HUES48 (cell line): Measurements from ENCODE around the gene COX8A.

Experiments used
- H3K27ac ChIP-seq: one replicate; pipeline ENCODE4 v1.7.0; 2013; ENCODE audit warnings: low read depth, low read length, inconsistent platforms
- H3K27me3 ChIP-seq: 2 replicates; pipeline ENCODE4 v1.6.1; 2013; ENCODE audit warnings: mild to moderate bottlenecking, low read length; ENCODE audit not compliant: control insufficient read depth, insufficient read depth
- H3K36me3 ChIP-seq: 2 replicates; pipeline ENCODE4 v1.6.1; 2013; ENCODE audit warnings: low read length; ENCODE audit not compliant: control insufficient read depth, insufficient read depth
- H3K4me1 ChIP-seq: 2 replicates; pipeline ENCODE4 v1.6.1; 2013; ENCODE audit warnings: mild to moderate bottlenecking, low read length; ENCODE audit not compliant: control insufficient read depth, insufficient read depth
- H3K4me3 ChIP-seq: 2 replicates; pipeline ENCODE4 v1.5.1; 2013; ENCODE audit warnings: mild to moderate bottlenecking, low read depth, low read length
- H3K9ac ChIP-seq: 2 replicates; pipeline ENCODE4 v1.6.1; 2013; ENCODE audit warnings: mild to moderate bottlenecking, low read depth, low read length, moderate library complexity
- H3K9me3 ChIP-seq: 2 replicates; pipeline ENCODE4 v1.6.1; 2013; ENCODE audit warnings: low read length; ENCODE audit not compliant: control insufficient read depth, insufficient read depth

The COX8A gene

DNA sequence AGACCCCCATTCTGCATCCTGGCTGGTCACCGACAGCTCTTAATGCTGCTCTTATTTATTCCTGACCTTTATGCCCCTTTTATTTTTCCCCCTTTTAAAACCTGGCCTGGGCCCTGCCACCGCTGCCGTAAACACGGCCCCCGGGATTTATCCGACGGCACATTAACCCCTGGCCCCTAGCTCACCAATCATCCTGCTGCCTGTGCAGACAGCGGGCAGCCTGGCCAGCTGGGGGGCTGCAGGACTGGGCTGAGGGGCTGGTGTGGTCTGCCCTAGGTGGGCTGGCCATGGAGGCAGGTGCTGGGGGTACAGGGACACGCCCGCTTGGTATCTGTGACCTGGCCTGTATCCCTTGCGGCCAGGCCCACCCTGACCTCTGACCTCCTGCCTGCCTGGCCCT lies 39.9 kb downstream of the COX8A start:
- H3K4me1 ChIP-seq: 0 out of 2 replicates have a peak, but pooled peaks cover 2% of the 10 kb centered on the region
- no peak overlapping the region for H3K27ac ChIP-seq
- H3K27me3 ChIP-seq: peaks cover 56% of the 10 kb centered on the region
- H3K4me3 ChIP-seq: no peak overlapping the region
- no peaks in the 10 kb centered on the region for H3K9me3 ChIP-seq
- H3K9ac ChIP-seq: no peak overlapping the region
- H3K36me3 ChIP-seq: no peaks in the 10 kb centered on the region

DNA sequence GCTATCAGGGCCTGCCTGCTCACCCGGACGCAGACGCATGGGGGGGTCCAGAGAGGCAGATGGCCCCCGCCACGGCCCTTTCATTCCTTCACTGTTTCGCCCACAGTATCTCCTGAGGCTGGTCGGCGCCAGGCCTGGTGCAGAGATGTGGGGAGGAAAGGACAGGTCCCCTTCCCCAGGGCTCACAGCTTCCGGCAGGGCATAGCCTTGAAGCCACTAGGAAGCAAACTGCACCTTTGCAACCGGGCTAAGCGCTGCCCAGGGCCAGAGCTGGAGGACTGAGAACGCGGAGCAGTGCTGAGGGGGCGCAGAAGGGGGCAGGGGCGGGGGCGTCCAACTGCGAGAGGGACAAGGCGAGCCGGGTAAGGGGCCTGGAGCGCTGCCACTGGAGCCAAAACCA lies 41.1 kb downstream of the COX8A start:
- Histone ChIP-seq H3K27me3 (peaks cover 54% of the 10 kb centered on the region), H3K4me3 (no peak overlapping the region), H3K9ac (no peak overlapping the region), H3K9me3 (no peaks in the 10 kb centered on the region), H3K36me3 (no peaks in the 10 kb centered on the region), H3K27ac (no peak overlapping the region), H3K4me1 (0 out of 2 replicates have a peak, but pooled peaks cover 2% of the 10 kb centered on the region)

DNA sequence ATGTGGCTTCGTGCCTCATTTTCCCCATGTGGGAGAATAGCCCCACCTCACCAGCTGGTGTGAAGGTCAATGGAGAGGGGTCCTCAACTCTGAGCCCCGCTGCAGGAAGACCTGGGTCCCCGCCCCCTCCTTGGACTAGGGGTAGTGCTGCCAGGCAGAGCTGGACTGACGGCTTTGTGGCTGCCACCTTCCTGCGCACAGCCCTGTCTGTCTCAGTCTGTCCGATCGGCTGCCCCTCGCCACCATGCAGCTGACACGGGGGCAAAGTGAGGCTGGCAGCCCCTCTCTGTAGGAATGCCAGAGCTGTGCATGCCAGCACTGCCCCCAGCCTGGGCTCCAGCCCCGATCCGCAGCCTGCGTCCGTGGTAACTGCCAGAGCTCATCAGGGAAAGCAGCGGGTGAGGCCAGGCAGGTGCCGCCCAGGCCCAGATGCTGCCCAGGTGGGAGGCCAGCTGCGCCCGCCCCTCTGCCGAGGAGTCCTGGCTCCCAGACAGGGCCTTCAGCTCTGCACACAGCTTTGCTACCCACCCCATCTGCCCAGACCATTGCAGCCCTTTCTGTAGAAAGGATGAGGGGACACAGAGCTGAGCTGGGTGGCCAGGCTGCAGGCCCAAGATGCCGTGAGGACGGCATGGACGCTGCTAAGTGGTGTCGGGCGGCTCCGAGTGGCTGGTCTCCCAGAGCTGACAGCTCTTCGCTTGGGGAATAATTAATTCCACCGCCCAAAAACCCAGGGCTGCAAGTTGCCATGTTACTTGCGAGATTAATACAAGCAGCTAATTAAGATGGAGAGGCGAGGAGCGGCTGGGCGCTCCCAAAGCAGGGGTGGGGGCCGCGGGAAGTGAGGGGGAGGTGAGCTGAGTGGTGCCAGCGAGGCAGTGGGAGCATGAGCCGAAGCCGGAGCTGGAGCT lies 41.8 kb downstream of the COX8A start:
- Histone ChIP-seq H3K9ac (no peak overlapping the region), H3K4me3 (no peak overlapping the region), H3K27me3 (peaks cover 49% of the 10 kb centered on the region), H3K9me3 (no peaks in the 10 kb centered on the region), H3K4me1 (peaks cover 7% of the 10 kb centered on the region), H3K27ac (no peak overlapping the region), H3K36me3 (no peaks in the 10 kb centered on the region)

DNA sequence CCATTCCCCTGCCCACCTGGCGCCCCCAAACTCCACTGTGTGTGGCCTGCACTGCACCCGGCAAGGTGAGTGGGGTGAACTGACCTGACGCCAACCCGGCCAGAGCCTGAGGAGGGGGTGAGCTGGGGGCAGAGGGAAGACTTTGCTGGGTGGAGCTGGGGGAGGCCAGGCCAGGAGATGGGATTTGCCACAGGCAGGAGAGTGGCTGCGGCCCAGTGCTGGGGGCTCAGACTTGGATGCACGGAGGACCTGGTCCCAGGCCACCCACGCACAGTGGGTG lies 43.5 kb downstream of the COX8A start:
- H3K9ac ChIP-seq: no peak overlapping the region
- H3K27me3 ChIP-seq: peaks cover 39% of the 10 kb centered on the region
- H3K36me3 ChIP-seq: no peaks in the 10 kb centered on the region
- no peaks in the 10 kb centered on the region for H3K9me3 ChIP-seq
- H3K4me3 ChIP-seq: no peak overlapping the region
- H3K27ac ChIP-seq: no peak overlapping the region
- peaks cover 20% of the 10 kb centered on the region for H3K4me1 ChIP-seq

GRCh38 chr11:64018310-64018709 lies 43.9 kb downstream of the COX8A start:
- H3K36me3 ChIP-seq: no peaks in the 10 kb centered on the region
- no peak overlapping the region for H3K27ac ChIP-seq
- H3K9me3 ChIP-seq: no peaks in the 10 kb centered on the region
- H3K9ac ChIP-seq: no peak overlapping the region
- H3K27me3 ChIP-seq: peaks cover 37% of the 10 kb centered on the region
- peaks cover 20% of the 10 kb centered on the region for H3K4me1 ChIP-seq
- no peak overlapping the region for H3K4me3 ChIP-seq

GRCh38 chr11:64019106-64020037 lies 45.0 kb downstream of the COX8A start:
- H3K4me3 ChIP-seq: no peak overlapping the region
- no peaks in the 10 kb centered on the region for H3K36me3 ChIP-seq
- no peak overlapping the region for H3K27ac ChIP-seq
- no peaks in the 10 kb centered on the region for H3K9me3 ChIP-seq
- H3K27me3 ChIP-seq: peaks cover 27% of the 10 kb centered on the region
- H3K9ac ChIP-seq: no peak overlapping the region
- H3K4me1 ChIP-seq: peaks cover 30% of the 10 kb centered on the region

DNA sequence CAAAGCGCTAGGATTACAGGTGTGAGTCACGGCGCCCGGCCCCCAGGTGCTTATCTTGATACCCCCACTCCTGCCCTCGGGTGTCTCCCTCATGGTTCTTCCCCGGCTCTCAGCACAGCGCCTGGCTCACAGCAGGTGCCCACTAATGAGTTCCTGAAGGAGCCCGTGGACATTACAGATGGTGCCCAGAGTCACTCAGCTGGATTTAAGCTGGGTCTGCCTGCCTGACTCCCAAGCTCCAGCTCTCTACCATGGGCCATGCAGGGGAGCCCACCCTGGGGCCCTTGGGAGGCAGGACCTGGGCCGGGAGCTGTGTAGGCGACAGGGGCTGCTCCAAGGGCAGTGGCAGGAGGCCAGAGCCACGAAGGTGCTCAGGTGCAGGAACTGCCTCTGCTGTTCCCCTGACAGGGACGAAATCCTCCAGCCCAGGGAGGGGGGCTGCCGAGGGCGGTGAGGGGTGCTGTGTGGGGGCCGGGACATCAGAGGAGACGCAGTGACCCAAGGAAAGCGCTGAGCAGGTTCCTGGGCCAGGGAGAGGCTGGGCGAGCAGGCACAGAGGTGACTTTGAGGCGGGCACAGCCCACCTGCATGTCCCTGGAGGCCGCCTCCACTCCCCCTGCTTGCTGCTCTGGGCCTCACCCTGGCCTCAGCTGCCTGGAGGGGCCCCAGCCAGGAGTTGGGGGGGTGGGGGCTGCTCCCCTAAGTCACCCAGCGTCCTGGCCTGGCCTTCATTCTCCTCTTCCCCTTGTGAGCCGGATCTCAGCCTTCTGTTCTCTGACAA lies 46.7 kb downstream of the COX8A start:
- Histone ChIP-seq H3K27me3 (peaks cover 13% of the 10 kb centered on the region; the same call in 1 of the 2 replicates), H3K27ac (no peak overlapping the region), H3K36me3 (no peaks in the 10 kb centered on the region), H3K4me1 (peaks cover 41% of the 10 kb centered on the region), H3K4me3 (no peak overlapping the region), H3K9me3 (no peaks in the 10 kb centered on the region), H3K9ac (no peak overlapping the region)

GRCh38 chr11:64021757-64022093 lies 47.3 kb downstream of the COX8A start:
- Histone ChIP-seq H3K9ac (no peak overlapping the region), H3K27ac (no peak overlapping the region), H3K27me3 (peaks cover 13% of the 10 kb centered on the region; the same call in 1 of the 2 replicates), H3K4me3 (no peak overlapping the region), H3K4me1 (peaks cover 41% of the 10 kb centered on the region), H3K36me3 (no peaks in the 10 kb centered on the region), H3K9me3 (no peaks in the 10 kb centered on the region)

- Histone ChIP-seq H3K4me3 (no peak overlapping the region), H3K36me3 (no peaks in the 10 kb centered on the region), H3K9ac (no peak overlapping the region)
Measured at GRCh38 chr11:64022125-64022784, 47.8 kb downstream of the COX8A start.

More at GRCh38 chr11:64022125-64022784, 47.8 kb downstream of the COX8A start:
- no peaks in the 10 kb centered on the region for H3K9me3 ChIP-seq
- H3K4me1 ChIP-seq: peaks cover 44% of the 10 kb centered on the region
- H3K27me3 ChIP-seq: peaks cover 18% of the 10 kb centered on the region; the same call in 1 of the 2 replicates
- no peak overlapping the region for H3K27ac ChIP-seq
